22Rv1 (cell line): Measurements from ENCODE around the gene SPINT4.
"Not testable (repeated sequence)": the region's sequence is repeated elsewhere in the genome, so short reads cannot be mapped to it uniquely, and the experiment has no call there.

Source experiments
- H3K27ac ChIP-seq: fragments of 450-650 bp; 2 replicates; pipeline ENCODE4 v1.5.1; 2017
- CTCF ChIP-seq: fragments of 450-650 bp; IDR thresholded peaks from 2 replicates; pipeline ENCODE4 v1.5.1; 2017; ENCODE audit warnings: mild to moderate bottlenecking
- ZFX ChIP-seq: fragments of 450-650 bp; IDR thresholded peaks from 2 replicates; pipeline ENCODE4 v1.6.1; 2017; ENCODE audit warnings: antibody characterized with exemption, borderline replicate concordance

The SPINT4 gene

DNA sequence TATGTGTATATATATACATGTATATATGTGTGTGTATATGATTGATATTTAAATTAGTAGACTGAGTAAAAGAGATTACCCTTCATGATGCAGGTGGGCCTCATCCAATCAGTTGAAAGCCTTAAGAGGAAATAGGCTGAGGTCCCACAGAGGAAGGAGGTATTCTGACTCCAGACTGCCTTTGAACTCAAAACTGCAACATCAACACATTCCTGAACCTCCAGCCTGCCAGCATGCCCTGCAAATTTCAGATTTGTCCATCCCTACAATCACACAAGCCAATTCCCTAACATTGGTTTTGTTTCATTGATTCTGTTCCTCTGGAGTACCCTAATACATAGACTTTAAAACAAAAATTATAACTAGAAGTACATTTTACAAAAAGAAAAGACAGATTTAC, 22.9 kb downstream of the SPINT4 start:
- no peak for TF ChIP-seq ZFX
- no peak for TF ChIP-seq CTCF
- H3K27ac ChIP-seq = no peak overlapping the region

- TF ChIP-seq ZFX (no peak), CTCF (no peak)
- H3K27ac ChIP-seq = no peak overlapping the region
Measured at GRCh38 chr20:45751721-45752120, 29.6 kb downstream of the SPINT4 start.

DNA sequence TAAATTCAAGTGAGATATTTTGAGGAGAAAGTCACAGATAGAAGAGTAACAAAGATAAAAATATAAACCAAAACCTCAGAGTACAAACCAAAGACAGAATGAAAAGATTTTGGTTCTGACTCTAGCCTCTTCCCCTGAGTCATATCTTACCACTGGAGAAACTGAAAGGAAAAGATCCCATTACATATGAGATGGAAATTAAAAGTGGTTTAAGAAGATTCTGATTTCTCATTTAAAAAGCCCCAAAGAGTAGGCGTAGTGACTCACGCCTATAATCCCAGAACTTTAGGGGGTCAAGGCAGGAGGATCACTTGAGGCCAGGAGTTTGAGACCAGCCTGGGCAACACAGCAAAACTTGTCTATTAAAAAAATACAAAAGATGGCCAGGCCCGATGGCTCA, 30.6 kb downstream of the SPINT4 start:
- TF ChIP-seq ZFX = no peak
- TF ChIP-seq CTCF = no peak
- no peak overlapping the region for H3K27ac ChIP-seq

DNA sequence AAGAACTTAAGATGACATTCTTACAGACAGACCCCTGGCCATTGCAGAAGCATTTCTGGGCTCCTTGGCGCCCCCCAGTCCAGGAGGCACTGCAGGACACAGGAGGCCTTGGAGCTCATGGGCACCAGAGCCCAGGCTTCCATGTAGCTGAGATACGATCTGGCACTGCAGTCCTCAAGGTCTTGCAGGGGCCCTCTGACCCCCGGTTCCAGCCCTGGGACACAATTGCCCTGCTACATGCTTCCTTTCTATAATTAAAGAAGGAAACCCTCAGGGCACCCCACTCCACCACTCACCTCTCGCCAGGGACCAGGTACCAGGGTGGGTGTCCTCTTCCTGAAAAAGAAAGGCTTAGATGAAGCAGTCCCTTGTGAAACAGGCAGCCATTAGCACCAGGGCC, 35.9 kb downstream of the SPINT4 start:
- H3K27ac ChIP-seq = no peak overlapping the region
- TF ChIP-seq ZFX = no peak
- TF ChIP-seq CTCF = no peak

- H3K27ac ChIP-seq = not testable (repeated sequence)
Measured at GRCh38 chr20:45759921-45760320, 37.8 kb downstream of the SPINT4 start.

DNA sequence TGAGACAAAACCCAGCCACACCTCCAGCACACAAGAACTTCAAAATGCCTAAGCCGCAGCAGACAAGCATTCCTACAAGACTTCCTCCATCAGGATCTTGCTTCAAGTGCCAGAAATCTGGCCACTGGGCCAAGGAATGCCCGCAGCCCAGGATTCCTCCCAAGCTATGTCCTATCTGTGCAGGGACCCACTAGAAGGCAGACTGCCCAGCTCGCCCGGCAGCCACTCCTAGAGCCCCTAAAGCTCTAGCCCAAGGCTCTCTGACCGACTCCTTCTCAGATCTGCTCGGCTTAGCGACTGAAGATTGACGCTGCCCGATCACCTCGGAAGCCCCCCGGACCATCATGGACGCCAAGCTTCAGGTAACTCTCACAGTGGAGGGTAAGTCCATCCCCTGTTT, 39.8 kb downstream of the SPINT4 start:
- not testable (repeated sequence) for H3K27ac ChIP-seq

DNA sequence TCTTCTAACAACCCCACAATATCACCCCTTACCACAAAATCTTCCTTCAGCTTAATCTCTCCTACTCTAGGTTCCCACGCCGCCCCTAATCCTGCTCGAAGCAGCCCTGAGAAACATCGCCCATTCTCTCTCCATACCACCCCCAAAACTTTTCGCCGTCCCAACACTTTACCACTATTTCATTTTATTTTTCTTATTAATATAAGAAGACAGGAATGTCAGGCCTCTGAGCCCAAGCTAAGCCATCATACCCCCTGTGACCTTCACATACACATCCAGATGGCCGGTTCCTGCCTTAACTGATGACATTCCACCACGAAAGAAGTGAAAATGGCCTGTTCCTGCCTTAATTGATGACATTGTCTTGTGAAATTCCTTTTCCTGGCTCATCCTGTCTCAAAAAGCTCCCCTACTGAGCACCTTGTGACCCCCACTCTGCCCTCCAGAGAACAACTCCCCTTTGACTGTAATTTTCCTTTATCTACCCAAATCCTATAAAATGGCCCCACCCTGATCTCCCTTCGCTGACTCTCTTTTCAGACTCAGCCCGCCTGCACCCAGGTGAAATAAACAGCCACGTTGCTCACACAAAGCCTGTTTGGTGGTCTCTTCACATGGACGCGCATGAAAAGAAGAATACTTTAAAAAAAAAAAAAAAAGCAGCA, 42.6 kb downstream of the SPINT4 start:
- not testable (repeated sequence) for H3K27ac ChIP-seq

DNA sequence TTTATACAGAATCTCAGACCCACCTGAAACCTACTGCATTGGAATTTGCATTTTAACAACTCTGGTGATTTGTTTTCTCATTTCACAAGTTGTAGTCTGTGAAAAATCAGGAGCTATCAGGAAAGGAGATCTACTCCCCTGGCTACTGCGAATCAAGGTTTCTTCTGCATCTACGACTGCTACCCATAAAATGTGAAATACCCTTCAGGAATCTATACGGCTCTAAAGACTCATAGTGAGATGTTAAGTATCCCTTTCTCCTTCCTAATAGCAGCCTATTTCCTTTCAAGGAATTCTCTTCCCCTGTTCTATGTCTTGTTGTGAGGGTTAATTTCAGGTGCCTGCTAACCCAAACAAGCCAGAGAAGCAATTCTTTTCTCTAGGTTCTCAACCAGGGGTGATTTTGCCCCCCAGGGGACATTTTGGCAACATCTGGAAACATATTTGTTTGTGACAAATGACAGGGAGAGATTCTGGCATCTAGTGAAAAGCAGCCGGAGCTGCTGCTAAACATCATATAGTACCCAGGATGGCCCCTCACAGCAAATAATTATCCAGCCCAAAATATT, 43.2 kb downstream of the SPINT4 start:
- TF ChIP-seq CTCF (no peak), ZFX (no peak)
- no peak overlapping the region for H3K27ac ChIP-seq

DNA sequence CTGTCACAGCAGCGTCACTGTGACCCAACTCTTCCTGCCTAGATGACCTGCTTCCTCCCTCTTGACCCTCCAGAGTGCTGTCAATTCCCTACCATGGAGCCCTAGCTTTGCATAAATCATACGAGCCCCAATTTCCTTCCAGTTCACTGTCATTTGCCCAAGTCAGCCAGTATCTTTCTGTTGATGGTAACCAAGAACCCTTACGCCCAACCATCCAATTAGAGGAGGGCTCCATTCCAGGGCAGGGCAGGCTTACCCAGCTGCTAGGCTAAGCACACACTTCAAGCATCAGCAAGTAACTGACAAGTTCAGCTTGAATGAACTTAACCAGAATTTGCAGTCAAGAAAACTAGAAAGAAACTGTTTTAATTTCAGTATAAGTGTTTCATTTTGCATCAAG, 43.8 kb downstream of the SPINT4 start:
- no peak for TF ChIP-seq CTCF
- TF ChIP-seq ZFX = no peak
- H3K27ac ChIP-seq = no peak overlapping the region
